HG03066 (cell line): ENCODE measurements around the gene EHD3.

Source experiments
- ATAC-seq: cut with Tn5 transposase; IDR thresholded peaks from one replicate; pipeline ENCODE4 v1.9.1; 2021; ENCODE audit warnings: low read depth; ENCODE audit not compliant: unreplicated experiment

EHD3 gene

GRCh38 chr2:31233741-31234682 lies at the start of gene EHD3:
EHD3 (plus strand) TSS chr2:31234152; CDS start chr2:31234622, 470 bp downstream.
- ATAC-seq: peak; percentile 89

DNA sequence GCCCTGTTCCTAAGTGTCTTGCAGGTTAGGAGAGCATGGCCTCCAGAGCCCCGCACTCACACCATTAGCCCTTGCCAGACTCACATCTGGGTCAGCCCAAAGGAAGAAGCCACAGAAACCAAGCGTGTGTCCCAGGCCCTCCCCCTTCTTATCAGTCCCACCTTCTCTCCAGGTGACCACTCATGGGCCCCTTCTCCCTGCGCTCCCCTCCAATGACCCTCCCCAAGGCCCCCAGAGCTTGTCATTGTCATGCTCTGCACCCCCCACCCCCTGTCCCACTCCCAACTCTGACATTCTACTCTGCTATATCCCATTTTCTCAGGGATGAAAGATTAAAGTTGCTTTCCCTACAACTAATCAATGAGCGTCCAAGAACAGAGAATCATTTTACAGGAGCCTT lies 46.8 kb upstream of the EHD3 start:
- no peak for ATAC-seq

GRCh38 chr2:31188131-31188530 lies 45.8 kb upstream of the EHD3 start:
- no peak for ATAC-seq

DNA sequence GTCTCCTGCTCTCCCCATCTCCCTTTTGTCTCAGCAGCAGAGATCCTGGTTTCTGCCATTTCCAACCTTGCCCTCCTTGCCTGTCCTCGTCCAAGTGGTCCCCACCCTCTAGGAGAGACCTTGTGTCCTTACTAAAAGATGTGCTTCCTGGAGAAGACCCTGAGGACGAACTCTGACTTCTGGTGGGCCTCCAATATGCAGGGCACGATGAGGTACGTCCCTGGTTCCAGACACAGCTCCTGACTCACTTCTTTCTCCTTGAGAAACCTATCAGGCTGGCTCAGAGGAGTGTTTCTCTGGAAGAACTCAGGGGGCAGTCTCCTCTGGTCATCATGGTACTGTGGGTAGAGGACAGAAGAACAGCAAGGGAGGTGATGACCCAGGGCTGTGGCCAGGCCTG lies 44.8 kb upstream of the EHD3 start:
- ATAC-seq: no peak

GRCh38 chr2:31190188-31190587 lies 43.8 kb upstream of the EHD3 start:
- ATAC-seq: no peak

- no peak for ATAC-seq
These were observed 42.0 kb upstream of the EHD3 start for GRCh38 chr2:31191931-31192330.

GRCh38 chr2:31192396-31192795 lies 41.6 kb upstream of the EHD3 start:
- ATAC-seq: no peak

- ATAC-seq: no peak
These were observed 41.0 kb upstream of the EHD3 start for GRCh38 chr2:31192851-31193392.

GRCh38 chr2:31193806-31194205 lies 40.1 kb upstream of the EHD3 start:
- ATAC-seq: no peak

DNA sequence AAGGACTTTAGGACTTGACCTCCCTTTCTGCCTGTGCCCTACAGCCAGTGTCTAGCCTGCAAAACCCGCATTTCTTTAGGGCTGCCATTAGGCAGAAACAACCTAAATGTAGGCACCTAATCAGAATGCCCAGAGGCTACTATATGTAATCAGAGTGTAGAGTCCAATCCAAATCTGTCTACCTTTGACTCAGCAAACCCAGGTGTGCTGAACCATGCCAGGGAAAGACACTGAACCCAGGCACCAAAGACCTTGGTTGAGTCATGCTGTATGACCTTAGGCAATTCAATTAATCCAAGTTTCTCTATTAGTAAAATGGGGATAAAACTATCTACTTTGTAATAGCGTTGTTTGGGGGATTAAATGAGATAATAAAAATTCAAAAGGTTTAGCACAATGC lies 37.3 kb upstream of the EHD3 start:
- ATAC-seq: no peak

- no peak for ATAC-seq
These were observed 36.8 kb upstream of the EHD3 start for GRCh38 chr2:31197166-31197565.

DNA sequence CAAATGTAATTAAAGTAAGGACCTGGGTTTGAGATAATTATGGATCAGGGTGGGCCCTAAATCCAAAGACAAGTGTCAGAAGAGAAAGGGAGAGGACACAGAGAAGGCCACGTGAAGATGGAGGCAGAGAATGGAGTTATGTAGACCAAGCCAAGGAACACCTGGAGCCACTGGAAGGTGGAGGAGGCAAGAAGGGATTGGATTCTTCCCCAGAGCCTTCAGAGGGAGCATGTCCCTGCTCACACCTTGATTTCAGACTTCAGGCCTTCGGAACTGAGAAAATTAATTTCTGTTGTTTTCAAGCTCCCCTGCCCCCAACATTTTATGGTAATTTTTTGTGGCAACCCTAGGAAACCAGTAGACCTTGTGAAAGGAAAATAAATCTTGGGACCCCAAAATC lies 36.3 kb upstream of the EHD3 start:
- ATAC-seq: no peak

DNA sequence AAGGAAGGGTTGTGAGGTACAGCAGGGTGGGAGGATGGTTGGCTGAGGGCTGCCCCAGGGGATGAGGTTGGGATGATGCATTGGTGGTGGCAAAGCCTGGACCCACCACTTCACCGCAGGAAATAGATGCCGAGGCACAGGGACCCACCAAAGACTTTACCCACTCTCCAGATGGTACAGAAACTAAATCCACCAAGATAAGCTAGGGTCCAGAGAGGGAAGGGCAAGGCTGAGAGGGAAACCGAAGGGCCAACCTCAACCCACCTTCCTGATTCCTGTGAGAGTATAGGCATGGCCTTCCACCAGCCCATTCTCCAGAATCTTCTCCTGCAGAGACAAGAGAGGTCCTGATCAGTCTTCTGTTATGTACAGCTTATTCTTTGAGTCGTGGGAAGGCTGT lies 34.7 kb upstream of the EHD3 start:
- no peak for ATAC-seq

GRCh38 chr2:31200972-31201371 lies 33.0 kb upstream of the EHD3 start:
- ATAC-seq: no peak

- ATAC-seq: no peak
These were observed 31.9 kb upstream of the EHD3 start for GRCh38 chr2:31202041-31202440.

- no peak for ATAC-seq
These were observed 31.1 kb upstream of the EHD3 start for GRCh38 chr2:31202833-31203232.

- no peak for ATAC-seq
These were observed 30.0 kb upstream of the EHD3 start for GRCh38 chr2:31203916-31204315.

DNA sequence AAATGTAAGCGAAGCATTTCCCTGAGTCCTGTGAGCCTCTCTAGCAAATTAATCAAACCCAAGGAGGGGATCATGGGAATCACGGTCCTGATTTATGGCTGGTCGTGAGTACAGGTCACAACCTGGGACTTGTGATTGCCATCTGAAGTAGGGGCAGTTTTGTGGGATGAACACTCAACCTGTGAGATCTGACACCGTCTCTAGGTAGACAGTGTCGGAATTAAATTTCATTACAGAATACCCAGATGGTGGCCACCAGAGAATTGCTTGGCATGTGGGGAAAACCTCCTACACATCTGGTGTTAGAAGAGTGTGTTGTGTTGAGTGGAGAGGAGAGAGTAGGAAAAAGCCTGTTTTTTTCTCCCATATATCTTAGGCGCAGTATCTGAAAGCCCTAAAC lies 29.2 kb upstream of the EHD3 start:
- no peak for ATAC-seq

GRCh38 chr2:31205186-31205585 lies 28.8 kb upstream of the EHD3 start:
- ATAC-seq: no peak

DNA sequence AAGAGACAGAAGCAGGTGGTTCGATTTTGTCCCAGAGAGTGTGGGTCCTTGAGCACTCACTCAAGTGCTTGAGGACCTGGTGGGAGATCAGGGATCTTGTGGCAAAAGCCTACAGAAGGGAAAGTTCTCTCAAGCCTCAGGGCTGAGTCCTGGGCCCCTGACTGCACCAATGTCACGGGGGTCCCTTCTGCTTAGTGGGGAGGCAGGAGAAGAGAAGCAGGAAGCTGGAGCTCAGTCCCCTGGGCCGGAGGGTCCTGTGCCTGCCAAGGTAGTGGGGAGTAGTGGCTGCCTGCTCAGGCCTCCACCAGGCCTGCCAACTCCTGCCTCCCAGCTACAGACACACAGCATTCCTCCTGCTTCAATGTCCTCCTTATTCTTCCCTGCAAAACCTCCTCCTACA lies 28.3 kb upstream of the EHD3 start:
- ATAC-seq: no peak

GRCh38 chr2:31207790-31208189 lies 26.2 kb upstream of the EHD3 start:
- no peak for ATAC-seq

DNA sequence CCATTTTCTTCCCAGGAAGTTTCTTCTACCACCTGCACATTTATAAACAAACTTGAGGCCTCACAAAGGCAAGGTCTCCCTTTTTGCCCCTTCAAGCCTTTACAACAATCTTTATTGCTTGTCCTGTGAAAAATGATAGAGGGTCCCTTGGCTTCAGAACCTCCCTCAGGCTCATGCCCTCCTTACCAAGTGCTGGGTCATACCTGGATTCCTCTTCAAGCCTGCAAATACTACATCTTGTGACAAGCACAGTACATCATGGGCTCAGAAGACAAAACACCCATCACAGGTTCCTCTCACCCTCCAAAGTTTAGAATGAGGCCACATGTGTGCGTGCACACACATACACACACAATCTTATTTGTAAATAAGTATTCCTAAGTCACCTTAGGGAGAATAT lies 25.7 kb upstream of the EHD3 start:
- no peak for ATAC-seq
